ENCODE measurements around the gene KCNMA1. TPM values are rescaled to one million over a fixed set of nuclear protein-coding genes. Genes with fewer than 3 reads are reported as not detected.

The KCNMA1 gene
- total and polyA plus RNA-seq, 10 donors, result 9.3 to 114 (median 51.5) TPM

GRCh38 chr10:77012812-77013500 is 624.7 kb downstream of the KCNMA1 start:
- Histone ChIP-seq H3K4me3 (no peak overlapping the region), H3K9me3 (no peaks in the 10 kb centered on the region), H3K27me3 (replicated peaks in 1 of 7) (no peaks in the 10 kb centered on the region), H3K4me1 (peaks cover 0 to 14% (median 6%) of the 10 kb centered on the region in 6 donors), H3K27ac (peak overlapping the region in 1 of 8 donors; percentile 20), H3K36me3 (no peaks in the 10 kb centered on the region)
- intact Hi-C loops (cut with DNase I; ENCODE audit: low total_unique reads), result no loop called here
- DNase-seq, result no peak
- TF ChIP-seq CTCF (IDR thresholded peaks at IDR 0.05 in 8 of 11, conservative IDR thresholded peaks at IDR 0.05 in 3 of 11), result no peak
- TF ChIP-seq POLR2AphosphoS5 (IDR thresholded peaks at IDR 0.05), result no peak
- TF ChIP-seq POLR2A (IDR thresholded peaks at IDR 0.05), result no peak
- WGBS, 5 donors, result 60 to 71% (median 66%) methylated on average over 2 of the region's 2 CpGs

GRCh38 chr10:77011874-77012811 is 625.5 kb downstream of the KCNMA1 start:
- Histone ChIP-seq H3K36me3 (no peaks in the 10 kb centered on the region), H3K9me3 (no peaks in the 10 kb centered on the region), H3K27ac (no peak overlapping the region), H3K27me3 (replicated peaks in 1 of 7) (no peaks in the 10 kb centered on the region), H3K4me1 (peaks cover 0 to 14% (median 6%) of the 10 kb centered on the region in 6 donors), H3K4me3 (no peak overlapping the region)
- no peak for DNase-seq
- TF ChIP-seq CTCF (IDR thresholded peaks at IDR 0.05 in 8 of 11, conservative IDR thresholded peaks at IDR 0.05 in 3 of 11) (no peak), POLR2AphosphoS5 (IDR thresholded peaks at IDR 0.05) (no peak), POLR2A (IDR thresholded peaks at IDR 0.05) (no peak)
- WGBS, 5 donors, result 66 to 75% (median 69%) methylated on average over 11 of the region's 11 CpGs
- intact Hi-C loops (cut with DNase I; ENCODE audit: low total_unique reads), result no loop called here

GRCh38 chr10:77010430-77010829 is 627.2 kb downstream of the KCNMA1 start:
- no peak for DNase-seq
- TF ChIP-seq POLR2AphosphoS5 (IDR thresholded peaks at IDR 0.05) (no peak), POLR2A (IDR thresholded peaks at IDR 0.05) (no peak), CTCF (IDR thresholded peaks at IDR 0.05 in 8 of 11, conservative IDR thresholded peaks at IDR 0.05 in 3 of 11) (no peak)
- peaks cover 0 to 14% (median 6%) of the 10 kb centered on the region in 6 donors for H3K4me1 ChIP-seq
- intact Hi-C loops (cut with DNase I; ENCODE audit: low total_unique reads), result no loop called here
- H3K27ac ChIP-seq, result no peak overlapping the region
- WGBS, 5 donors, result 73 to 90% (median 87%) methylated on average over 3 of the region's 3 CpGs
- H3K36me3 ChIP-seq, result no peaks in the 10 kb centered on the region
- no peaks in the 10 kb centered on the region for H3K27me3 ChIP-seq (replicated peaks in 1 of 7)
- H3K9me3 ChIP-seq, result no peaks in the 10 kb centered on the region
- no peak overlapping the region for H3K4me3 ChIP-seq

- no peak for DNase-seq
- intact Hi-C loops (cut with DNase I; ENCODE audit: low total_unique reads), result no loop called here
- H3K9me3 ChIP-seq, result no peaks in the 10 kb centered on the region
- no peaks in the 10 kb centered on the region for H3K27me3 ChIP-seq (replicated peaks in 1 of 7)
- WGBS, 5 donors, result 72 to 87% (median 77%) methylated on average over 5 of the region's 5 CpGs
- no peak overlapping the region for H3K27ac ChIP-seq
- peaks cover 0 to 9% (median 6%) of the 10 kb centered on the region in 6 donors for H3K4me1 ChIP-seq
- H3K36me3 ChIP-seq, result no peaks in the 10 kb centered on the region
- no peak overlapping the region for H3K4me3 ChIP-seq
- TF ChIP-seq POLR2A (IDR thresholded peaks at IDR 0.05), result no peak
These were observed 629.8 kb downstream of the KCNMA1 start for GRCh38 chr10:77007834-77008233.
